ENCODE measurements around the gene ATP6V1E1.
A peak's percentile ranks its signal among the peaks of the same experiment; 100 is the strongest.
"Not testable (repeated sequence)": the region's sequence is repeated elsewhere in the genome, so short reads cannot be mapped to it uniquely, and the experiment has no call there.

Gene ATP6V1E1

DNA sequence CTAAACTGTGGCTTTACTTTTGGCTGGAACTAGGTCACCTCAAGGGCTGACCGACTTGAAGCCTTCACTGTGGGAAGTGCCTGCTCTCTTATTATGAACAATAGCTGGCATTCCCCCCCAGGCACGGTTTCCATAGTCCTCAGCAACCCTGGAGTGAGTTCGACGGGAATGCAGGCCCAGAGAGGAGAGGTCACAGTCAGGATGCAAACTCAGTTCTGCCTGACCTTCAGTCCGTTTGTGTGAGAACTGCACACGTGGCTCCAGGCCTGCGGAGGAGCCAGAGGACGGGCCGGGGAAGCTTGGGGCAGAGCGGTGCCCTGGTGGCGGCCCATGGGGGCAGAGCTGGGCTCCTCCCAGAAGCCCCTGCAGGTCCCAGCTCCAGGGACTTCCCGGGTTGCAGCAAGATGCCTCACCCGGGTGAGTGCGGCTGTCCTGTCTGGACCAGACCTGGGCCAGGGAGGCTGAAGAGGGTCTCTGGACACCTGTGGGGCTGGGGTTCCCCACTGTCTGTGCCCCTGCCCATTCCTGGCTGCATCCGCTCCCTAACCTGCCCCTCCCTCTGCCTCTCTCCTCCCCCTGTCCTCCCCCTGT, 48.0 kb downstream of the ATP6V1E1 start:
- DNase-seq: no peak

DNA sequence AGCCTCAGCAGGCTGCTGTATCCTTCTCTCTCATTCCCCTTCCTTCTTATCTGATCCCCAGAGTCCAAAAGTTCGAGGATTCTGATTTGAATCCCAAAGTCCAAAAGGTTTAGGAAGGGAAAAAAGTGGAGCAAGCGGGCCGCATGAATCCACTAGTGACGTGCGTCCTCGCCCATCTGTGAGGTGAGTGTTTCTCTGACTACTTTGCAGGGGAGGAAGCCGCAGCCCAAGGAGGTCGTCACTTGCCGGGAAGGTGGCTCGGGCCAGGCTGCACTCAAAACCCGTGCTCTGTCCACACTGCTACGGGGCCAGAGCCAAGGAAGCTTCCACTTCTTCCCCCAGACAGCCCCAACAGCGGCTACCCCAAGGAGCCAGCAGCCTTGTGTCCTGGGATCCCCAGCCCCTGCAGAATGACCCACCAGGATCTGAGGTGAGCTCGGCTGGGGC, 49.0 kb downstream of the ATP6V1E1 start:
- DNase-seq: no peak

DNA sequence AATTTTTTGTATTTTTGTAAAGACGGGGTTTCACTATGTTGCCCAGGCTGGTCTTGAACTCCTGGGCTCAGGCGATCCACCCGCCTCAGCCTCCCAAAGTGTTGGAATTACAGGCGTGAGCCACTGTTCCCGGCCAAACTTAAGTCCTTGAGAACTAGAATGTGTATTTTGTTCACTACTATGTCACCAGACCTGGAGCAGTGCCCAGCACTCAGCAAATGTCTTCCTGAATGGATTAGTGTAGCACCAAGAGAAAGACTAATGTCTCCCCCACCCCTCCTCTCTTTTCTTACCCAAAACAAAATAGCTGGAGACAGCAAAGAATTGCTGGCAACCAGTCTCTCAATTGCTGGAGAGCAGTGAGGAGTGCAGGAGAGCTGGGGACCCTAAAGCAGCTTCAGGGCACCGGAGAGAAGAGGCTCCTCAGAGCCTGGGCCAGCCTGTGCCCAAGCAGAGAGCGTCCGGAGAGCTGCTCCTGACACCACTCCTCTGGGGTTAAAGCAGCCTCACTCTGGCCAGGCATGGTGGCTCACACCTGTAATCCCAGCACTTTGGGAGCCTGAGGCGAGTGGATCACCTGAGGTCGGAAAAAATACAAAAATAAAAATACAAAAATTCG, 50.3 kb downstream of the ATP6V1E1 start:
- DNase-seq: no peak

DNA sequence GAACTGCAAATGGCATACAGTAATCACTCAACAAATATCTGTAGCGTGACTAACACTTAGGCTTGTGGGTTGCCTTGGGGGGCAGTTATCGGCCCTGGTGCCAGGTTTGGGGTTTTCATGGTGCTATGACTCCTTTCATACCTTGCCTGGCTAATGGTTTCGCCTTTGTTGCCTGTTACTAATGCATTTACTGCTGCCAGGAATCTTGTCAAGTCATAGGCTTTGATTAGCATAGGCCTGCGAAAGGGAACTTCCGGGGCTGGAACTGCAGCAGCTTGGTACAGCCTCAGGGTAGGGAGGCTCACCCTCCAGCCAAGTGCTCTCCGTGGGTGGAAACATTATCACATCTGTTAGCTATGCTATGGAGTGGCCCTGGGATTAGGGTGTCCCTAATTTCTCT, 52.1 kb downstream of the ATP6V1E1 start:
- peak; percentile 99 for DNase-seq

DNA sequence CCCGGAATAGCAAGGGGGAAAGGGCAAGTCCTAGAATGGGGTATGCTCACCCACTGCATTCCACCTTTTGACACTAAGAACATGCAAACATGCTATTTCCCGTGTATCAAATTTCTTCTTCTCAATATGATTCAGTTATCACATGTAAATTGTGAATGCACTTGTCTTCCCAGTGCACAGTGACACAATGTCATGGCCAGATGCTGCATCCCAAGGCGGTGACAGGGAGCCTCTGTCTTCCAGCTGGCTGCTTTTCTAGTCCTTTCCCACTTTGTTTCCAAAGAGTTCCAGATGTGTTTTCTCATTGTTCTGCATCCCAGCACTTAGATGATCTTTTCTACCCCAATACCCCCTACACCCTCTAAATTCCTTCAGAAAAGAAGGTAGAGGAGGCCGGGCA, 52.9 kb downstream of the ATP6V1E1 start:
- DNase-seq: no peak

DNA sequence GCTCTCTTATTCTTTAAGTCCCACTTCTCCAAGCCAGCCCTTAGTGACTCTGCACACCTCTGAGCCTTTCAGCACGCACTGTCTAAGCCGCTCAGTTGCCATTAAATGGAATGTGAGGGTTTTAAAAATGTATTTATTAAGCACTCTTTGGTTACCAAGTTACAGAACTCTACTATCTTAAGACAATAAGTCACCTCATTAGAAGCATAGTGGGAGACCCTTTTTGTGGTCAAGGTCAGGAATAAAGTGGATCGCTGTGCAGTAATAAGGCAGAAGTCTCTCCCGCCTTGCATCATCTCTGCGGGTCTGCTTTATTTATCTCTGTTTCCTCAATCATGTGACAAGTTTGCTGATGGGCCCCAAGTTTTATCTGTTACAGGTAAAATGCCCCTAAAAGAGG, 53.4 kb downstream of the ATP6V1E1 start:
- DNase-seq: no peak

DNA sequence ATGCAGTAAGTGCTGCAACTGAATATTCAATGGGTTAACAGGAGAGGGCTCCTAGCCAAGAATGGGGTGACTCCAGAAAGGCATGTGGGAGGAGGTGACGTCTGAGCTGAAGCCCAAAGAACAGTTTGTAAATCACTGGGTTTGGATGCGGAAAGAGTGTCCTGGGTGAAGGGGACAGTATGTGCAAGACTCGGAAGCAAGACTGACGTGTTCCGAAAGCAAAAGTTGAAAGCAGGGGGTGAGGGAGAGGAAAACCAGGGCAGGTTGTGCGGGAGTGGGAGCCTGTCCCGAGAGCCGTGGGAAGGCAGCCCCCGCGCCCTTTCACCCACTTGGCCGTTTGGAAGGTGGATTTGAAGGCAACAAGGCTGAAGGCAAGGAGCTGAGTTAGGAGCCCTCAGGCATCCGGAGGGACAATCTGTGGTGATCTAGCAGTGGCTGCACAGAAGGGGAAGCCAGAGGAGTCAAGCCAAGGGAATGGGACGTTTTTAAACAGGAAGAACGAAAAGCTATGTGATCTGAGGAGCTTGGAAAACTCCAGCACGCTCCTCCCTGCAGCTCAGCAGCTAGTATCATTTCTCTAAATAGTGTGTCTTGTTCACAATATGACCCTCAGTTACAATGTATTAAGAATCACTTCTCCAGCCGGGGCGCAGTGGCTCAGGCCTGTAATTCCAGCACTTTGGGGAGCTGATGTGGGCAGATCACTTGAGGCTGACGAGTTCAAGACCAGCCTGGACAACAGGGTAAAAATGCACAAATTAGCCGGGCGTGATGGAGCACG, 57.5 kb downstream of the ATP6V1E1 start:
- DNase-seq: peak; percentile 88

DNA sequence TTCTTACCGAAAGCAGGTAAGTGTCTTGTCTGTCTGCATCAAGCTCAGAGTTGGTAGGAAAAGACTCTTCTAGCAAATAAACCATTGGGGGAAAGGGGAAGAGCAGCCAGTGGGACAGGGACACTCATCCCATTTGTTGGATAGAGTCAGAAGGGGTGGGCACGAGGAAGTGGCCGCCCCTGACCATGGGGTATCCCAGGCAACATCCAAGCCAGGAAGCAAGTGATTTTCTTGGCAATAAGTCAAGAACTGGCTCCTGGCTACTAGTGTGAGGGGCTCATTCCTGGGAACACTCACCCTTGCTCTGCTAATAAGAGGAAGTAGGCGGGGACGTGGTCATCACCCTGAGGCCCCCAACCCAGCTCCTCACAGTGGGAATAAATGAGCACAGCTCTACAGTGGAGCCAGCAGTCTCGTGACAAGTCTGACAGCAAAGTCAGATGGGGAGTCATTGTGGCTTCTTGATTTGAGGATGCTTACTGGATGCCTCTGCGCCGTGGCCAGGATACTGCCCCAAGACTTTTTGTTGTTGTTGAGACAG, 58.5 kb downstream of the ATP6V1E1 start:
- peak; percentile 63 for DNase-seq

DNA sequence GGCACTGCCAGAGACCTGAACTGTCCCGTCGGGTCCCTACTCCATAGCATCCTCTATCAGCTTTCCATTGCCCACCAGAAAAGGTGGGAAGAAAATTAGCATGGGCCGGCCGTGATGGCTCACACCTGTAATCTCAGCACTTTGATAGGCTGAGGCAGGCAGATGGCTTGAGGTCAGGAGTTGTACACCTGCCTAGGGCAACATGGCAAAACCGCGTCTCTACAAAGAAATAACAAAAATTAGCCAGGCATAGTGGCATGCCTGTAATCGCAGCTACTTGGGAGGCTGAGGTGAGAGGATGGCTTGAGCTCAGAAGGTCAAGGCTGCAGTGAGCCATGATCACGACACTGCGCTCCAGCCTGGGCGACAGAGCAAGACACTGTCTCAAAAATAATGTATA, 61.8 kb downstream of the ATP6V1E1 start:
- DNase-seq: no peak

DNA sequence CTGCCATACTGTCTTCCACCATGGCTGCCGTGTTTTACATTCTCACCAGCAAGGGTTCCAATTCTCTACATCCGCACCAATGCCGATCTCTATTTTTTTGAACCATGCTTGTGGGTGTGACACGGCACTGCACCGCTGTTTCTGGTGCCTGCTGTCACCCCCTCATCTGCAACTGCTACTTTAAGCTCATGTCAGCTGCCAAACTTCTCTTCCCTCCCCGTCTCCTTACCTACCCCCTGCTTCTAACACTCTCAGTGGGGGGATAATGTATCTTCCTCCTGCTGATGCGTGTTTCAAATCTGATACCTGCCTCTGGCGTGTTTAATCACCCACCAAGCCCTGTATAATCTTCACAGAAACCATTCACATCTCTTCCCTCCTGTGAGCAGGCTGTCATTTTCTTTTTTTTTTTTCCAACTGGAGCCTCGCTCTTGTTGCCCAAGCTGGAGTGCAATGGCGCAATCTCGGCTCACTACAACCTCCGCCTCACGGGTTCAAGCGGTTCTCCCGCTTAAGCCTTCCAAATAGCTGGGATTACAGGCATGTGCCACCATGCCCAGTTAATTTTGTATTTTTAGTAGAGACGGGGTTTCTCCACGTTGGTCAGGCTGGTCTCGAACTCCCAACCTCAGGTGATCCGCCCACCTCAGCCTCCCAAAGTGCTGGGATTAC, 62.4 kb downstream of the ATP6V1E1 start:
- DNase-seq: not testable (repeated sequence)

DNA sequence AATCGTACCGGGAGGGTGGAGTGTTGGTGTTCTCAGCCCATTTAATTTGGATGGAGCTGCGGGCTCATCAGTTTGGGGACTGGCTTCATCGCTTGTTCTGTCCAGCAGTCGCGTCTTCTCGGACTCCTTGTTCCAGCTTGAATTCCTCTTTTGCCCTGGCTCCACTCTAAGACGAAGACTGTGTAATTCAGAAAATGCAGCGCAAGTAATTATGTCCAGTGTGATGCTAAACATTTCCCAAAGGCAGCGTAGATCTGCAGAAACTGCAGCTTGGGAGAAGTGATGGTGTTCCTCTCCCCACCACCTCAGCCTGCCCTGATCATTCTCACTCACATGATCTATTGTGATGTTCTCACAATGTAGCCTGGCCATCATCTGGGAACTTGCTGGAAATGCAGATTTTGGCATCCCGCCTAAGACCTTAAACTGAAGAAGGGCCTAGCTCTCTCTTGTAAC, 64.6 kb downstream of the ATP6V1E1 start:
- DNase-seq: peak; percentile 47

DNA sequence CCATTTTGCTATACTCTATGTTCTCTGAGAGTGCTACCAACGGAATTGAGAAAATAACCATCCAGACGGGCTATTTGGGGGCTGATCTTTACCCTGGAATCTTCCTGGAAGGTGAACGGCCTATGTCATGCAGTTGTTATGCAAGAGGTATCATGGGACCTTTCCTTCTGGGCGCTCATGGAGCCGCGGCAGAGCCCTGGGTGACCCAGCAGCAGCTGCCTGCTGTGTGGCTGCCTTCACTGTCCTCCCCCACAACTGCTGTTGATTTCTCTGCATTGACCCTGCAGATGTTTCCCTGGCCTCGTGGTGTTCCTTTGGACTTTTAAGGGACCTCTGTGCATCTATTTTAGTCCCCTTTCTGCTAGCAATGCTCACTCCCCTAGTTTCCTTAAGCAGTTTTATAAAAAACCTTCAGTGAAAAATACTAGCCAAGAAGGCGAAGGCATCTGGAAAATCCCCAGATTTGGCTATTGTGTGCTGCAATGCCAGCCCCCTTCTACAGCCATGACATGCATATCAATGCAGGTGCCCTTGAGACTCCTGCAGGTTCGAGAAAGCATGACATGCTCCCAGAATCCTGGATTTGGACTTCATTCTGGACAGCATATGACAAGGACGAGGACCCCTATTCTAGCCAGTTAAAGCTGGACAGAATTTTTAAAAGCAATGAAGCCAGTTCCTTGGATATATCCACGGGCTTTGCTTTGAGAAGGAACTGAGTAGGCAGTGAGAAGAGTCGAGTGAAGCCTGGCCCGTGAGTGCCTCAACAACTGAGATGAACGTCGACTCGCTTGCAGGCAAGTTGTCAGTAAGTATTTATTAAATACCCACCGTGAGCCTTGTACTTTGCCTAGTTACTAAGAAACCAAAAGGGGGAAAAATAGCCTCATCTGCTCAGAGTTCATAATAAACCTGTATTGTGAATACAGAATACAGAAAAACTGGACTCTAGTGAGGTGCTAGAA, 65.4 kb downstream of the ATP6V1E1 start, which contains the start of gene SLC25A18:
Gene SLC25A18, plus strand, starts transcription at position 593 of the 965 bp plus-strand sequence. CDS start 16,447 bp downstream, outside the sequence.
- no peak for DNase-seq

DNA sequence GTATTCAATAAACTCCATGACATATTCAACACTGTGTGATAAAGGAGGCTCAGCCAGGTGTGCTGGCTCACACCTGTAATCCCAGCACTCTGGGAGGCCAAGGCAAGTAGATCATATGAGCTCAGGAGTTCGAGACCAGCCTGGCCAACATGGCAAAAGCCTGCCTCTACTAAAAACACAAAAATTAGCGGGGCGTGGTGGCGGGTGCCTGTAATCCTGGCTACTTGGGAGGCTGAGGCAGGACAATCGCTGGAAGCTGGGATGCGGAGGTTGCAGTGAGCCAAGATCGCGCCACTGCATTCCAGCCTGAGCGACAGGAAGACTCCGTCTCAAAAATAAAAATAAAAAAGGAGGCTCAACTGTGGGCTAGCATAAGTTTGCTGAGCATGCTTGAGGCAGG, 69.4 kb downstream of the ATP6V1E1 start:
- DNase-seq: no peak

DNA sequence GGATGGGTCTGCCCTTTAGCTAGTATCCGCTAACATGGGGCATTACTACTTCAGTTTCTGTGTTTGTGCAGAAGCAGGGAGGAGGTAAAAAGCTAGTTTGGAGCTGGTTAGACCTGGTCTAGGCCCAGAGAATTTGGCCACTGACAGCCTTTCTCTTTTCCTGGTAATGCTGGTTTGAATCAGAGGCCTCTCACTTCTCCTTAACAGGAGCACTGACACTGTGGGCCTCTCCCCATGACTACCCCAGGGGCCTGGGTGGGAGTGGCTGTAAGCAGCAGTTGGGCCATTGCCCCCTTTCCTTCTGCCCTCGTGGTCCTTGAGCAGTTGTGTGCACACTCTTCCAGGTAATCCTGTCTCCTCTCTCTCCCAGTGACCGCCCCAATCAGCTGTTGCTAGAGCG, 73.7 kb downstream of the ATP6V1E1 start:
- DNase-seq: no peak

DNA sequence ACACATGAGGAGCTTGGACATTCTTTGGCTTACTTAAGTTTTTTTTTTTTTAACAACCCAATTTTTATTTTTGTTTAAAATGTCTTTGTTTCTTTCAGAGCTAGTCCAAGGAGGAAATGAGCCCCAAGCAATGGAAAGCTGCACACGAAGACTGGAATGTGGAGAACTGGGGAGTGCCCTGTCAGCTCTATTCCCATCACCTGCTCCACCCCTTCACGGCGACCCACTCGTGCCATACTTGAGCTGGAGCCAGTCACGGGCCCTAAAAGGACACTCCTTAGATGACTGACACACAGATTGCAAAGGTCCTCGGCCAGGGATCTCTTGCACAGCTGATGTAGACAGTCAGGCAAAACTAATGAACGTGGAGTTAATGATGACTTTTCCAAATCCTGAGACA, 75.8 kb downstream of the ATP6V1E1 start:
- DNase-seq: no peak

DNA sequence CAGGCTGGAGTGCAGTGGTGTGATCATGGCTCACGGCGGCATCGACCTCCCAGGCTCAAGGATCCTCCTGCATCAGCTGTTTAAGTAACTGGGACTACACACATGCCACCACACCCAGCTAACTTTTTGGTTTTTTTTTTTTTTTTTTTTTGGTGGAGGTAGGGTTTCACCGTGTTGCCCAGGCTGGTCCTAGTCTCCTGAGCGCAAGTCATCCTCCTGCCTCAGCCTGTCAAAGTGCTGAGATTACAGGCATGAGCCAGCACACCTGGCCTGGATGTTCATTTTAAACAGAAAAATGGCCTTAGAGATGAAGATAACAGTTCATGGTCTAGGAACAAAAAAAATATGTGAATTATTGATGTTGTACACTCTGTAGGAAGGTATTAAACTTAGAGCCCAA, 78.9 kb downstream of the ATP6V1E1 start:
- DNase-seq: no peak

DNA sequence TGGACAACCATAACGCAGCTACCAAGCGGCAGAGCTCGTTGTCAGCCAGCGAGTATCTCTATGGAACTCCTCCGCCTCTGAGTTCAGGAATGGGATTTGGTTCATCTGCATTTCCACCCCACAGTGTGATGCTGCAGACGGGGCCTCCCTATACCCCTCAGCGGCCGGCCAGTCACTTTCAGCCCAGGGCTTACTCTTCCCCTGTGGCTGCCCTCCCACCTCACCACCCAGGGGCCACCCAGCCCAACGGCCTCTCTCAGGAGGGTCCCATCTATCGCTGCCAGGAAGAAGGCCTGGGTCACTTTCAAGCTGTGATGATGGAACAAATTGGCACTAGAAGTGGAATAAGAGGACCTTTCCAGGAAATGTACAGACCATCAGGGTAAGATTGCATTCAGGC, 79.4 kb downstream of the ATP6V1E1 start:
- no peak for DNase-seq

DNA sequence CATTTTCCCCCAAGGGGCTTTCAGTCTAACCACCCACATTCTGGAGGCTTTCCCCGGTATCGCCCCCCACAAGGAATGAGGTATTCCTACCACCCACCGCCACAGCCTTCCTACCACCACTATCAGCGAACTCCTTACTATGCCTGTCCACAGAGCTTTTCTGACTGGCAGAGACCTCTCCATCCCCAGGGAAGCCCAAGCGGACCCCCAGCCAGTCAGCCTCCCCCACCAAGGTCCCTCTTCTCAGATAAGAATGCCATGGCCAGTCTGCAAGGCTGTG, 79.9 kb downstream of the ATP6V1E1 start:
- DNase-seq: no peak

DNA sequence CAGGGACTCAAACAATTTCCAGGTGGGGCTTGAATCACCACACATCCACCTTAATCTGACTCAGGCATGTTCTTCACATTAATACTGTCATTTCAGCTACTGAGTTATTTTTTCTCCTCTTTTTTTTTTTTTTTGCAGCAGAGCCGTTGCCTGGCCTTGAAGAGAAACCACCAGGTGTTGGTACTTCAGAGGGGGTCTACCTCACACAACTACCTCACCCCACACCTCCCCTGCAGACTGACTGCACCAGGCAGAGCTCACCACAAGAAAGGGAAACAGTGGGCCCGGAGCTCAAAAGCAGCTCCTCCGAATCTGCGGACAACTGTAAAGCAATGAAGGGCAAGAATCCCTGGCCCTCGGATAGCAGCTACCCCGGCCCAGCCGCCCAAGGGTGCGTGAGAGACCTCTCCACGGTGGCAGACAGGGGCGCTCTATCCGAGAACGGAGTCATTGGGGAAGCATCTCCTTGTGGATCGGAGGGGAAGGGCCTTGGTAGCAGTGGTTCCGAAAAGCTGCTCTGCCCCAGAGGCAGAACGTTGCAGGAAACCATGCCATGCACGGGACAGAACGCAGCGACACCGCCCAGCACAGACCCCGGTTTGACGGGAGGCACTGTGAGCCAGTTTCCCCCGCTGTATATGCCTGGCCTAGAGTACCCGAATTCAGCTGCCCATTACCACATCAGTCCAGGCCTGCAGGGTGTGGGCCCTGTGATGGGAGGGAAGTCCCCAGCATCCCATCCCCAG, 80.4 kb downstream of the ATP6V1E1 start:
- DNase-seq: no peak

DNA sequence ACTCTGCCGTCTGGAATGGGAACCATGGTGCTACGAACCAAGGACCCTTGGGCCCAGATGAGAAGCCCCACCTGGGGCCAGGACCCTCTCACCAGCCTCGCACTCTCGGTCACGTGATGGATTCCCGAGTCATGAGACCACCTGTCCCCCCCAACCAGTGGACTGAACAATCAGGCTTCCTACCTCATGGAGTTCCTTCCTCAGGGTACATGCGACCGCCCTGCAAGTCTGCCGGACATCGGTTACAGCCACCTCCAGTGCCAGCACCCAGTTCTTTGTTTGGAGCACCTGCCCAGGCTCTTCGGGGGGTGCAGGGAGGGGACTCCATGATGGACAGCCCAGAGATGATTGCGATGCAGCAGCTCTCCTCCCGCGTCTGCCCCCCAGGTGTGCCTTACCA, 86.1 kb downstream of the ATP6V1E1 start:
- DNase-seq: no peak
